ENCODE data around the gene RNASE9. TPM values are rescaled to one million over a fixed set of nuclear protein-coding genes. Genes with fewer than 3 reads are reported as not detected.

RNASE9 gene
- total and polyA plus RNA-seq, 2 of the 4 experiments (the other 2 are of a cell fraction) = not detected

- Histone ChIP-seq H2AFZ (replicated peaks; ENCODE audit: low read length, poor library complexity) (no peak overlapping the region), H3K27me3 (ENCODE audit: control insufficient read depth, insufficient read depth, low read length) (no peaks in the 10 kb centered on the region), H3K4me3 (ENCODE audit: insufficient read depth, low read depth, low read length) (no peak overlapping the region), H2AK5ac (ENCODE audit: low read depth, low read length) (no peak overlapping the region), H3K4ac (ENCODE audit: low read depth, low read length) (no peak overlapping the region), H3K9ac (ENCODE audit: low read depth, low read length) (no peak overlapping the region), H3K18ac (ENCODE audit: low read depth, low read length) (no peak overlapping the region), H2AK9ac (replicated peaks; ENCODE audit: low read depth, low read length, poor library complexity) (no peak overlapping the region), H2BK15ac (ENCODE audit: low read depth, low read length) (no peak overlapping the region), H2BK20ac (ENCODE audit: low read depth, low read length) (no peak overlapping the region), H3K56ac (ENCODE audit: extremely low read depth, insufficient read depth, low read length) (no peak overlapping the region), H3K27ac (ENCODE audit: insufficient read depth, low read length) (no peak overlapping the region), H3K36me3 (ENCODE audit: control insufficient read depth, insufficient read depth, low read length) (no peaks in the 10 kb centered on the region), H3K9me3 (ENCODE audit: control insufficient read depth, insufficient read depth, low read length) (no peaks in the 10 kb centered on the region), H3K23ac (ENCODE audit: low read depth, low read length) (no peak overlapping the region), H2BK5ac (ENCODE audit: low read depth, low read length, poor library complexity, severe bottlenecking) (no peak overlapping the region), H4K5ac (ENCODE audit: low read depth, low read length) (no peak overlapping the region), H4K91ac (ENCODE audit: insufficient read depth, low read depth, low read length) (no peak overlapping the region), H3K4me2 (ENCODE audit: low read depth, low read length) (no peak overlapping the region), H4K20me1 (ENCODE audit: insufficient read depth, low read length) (no peaks in the 10 kb centered on the region), H3K79me1 (ENCODE audit: low read depth in 1 of 2, low read length in 2 of 2) (no peaks in the 10 kb centered on the region), H3K4me1 (ENCODE audit: control insufficient read depth, insufficient read depth, low read length) (no peaks in the 10 kb centered on the region), H3K14ac (replicated peaks; ENCODE audit: low read depth, low read length) (no peak overlapping the region), H4K8ac (ENCODE audit: low read depth in 2 of 2, low read length in 2 of 2) (no peak overlapping the region), H2BK120ac (ENCODE audit: low read depth, low read length) (no peak overlapping the region), H3K9me1 (ENCODE audit: insufficient read depth, low read length) (no peaks in the 10 kb centered on the region)
- ChIA-PET CTCF (no interaction called here), POLR2A (ENCODE audit: unreplicated experiment) (no interaction called here)
- TF ChIP-seq CTCF (conservative IDR thresholded peaks at IDR 0.05; ENCODE audit: low read depth, low read length) (no peak), FOS (IDR thresholded peaks at IDR 0.05; ENCODE audit: low read depth, low read length) (no peak), MXI1 (IDR thresholded peaks at IDR 0.05; ENCODE audit: borderline replicate concordance, low read depth, low read length) (no peak), MAFK (IDR thresholded peaks at IDR 0.05; ENCODE audit: low read depth, low read length) (no peak), SMC3 (IDR thresholded peaks at IDR 0.05; ENCODE audit: low read depth, low read length) (no peak), RFX5 (IDR thresholded peaks at IDR 0.05; ENCODE audit: low read depth, low read length) (no peak), MAZ (IDR thresholded peaks at IDR 0.05; ENCODE audit: borderline replicate concordance, low read depth, low read length) (no peak), BHLHE40 (IDR thresholded peaks at IDR 0.05; ENCODE audit: low read depth, low read length) (no peak), NFE2L2 (IDR thresholded peaks at IDR 0.05; ENCODE audit: low read depth, low read length) (no peak), CHD1 (IDR thresholded peaks at IDR 0.05; ENCODE audit: low read depth, low read length) (no peak), RCOR1 (IDR thresholded peaks at IDR 0.05; ENCODE audit: insufficient replicate concordance, low read length) (no peak), POLR2A (IDR thresholded peaks at IDR 0.05; ENCODE audit: low read depth, low read length) (no peak), CEBPB (IDR thresholded peaks at IDR 0.05; ENCODE audit: low read depth, low read length) (no peak), RAD21 (IDR thresholded peaks at IDR 0.05; ENCODE audit: low read length) (no peak)
- TF ChIP-seq, protein P1, sequence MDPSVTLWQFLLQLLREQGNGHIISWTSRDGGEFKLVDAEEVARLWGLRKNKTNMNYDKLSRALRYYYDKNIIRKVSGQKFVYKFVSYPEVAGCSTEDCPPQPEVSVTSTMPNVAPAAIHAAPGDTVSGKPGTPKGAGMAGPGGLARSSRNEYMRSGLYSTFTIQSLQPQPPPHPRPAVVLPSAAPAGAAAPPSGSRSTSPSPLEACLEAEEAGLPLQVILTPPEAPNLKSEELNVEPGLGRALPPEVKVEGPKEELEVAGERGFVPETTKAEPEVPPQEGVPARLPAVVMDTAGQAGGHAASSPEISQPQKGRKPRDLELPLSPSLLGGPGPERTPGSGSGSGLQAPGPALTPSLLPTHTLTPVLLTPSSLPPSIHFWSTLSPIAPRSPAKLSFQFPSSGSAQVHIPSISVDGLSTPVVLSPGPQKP (IDR thresholded peaks at IDR 0.05; ENCODE audit: borderline replicate concordance, low read depth, low read length) = no peak
- TF ChIP-seq, protein P2, sequence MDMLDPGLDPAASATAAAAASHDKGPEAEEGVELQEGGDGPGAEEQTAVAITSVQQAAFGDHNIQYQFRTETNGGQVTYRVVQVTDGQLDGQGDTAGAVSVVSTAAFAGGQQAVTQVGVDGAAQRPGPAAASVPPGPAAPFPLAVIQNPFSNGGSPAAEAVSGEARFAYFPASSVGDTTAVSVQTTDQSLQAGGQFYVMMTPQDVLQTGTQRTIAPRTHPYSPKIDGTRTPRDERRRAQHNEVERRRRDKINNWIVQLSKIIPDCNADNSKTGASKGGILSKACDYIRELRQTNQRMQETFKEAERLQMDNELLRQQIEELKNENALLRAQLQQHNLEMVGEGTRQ (IDR thresholded peaks at IDR 0.05; ENCODE audit: low read depth, low read length) = no peak
- dilution Hi-C loops (cut with HindIII; ENCODE audit: low sequenced_read_pairs, unreplicated experiment) = no loop called here
- no TSS peak for BruUV-seq (replicated peaks)
- DNase-seq (no peak), ATAC-seq (ENCODE audit: low read depth) (no peak)
- 50% methylated on average over 1 of the region's 8 CpGs; no CpG with 5 or more reads in 1 of the 2 experiments for WGBS, 2 experiments (ENCODE audit: extremely low coverage in 2 of 2, insufficient read length in 1 of 2)
- in situ Hi-C loops (cut with MboI; ENCODE audit: low sequenced_read_pairs) = no loop called here
- intact Hi-C loops (cut with micrococcal nuclease) = no loop called here
Observed at GRCh38 chr14:20508367-20508766, 52.5 kb downstream of the RNASE9 start.
